ENCODE data around the gene CD59. TPM values are rescaled to one million over a fixed set of nuclear protein-coding genes. Genes with fewer than 3 reads are reported as not detected.
"Not testable (repeated sequence)": the region's sequence is repeated elsewhere in the genome, so short reads cannot be mapped to it uniquely, and the experiment has no call there.

CD59 gene
- total and polyA plus RNA-seq, 5 experiments from 2014 or later, result 36.2 to 66.8 (median 53.7) TPM

DNA sequence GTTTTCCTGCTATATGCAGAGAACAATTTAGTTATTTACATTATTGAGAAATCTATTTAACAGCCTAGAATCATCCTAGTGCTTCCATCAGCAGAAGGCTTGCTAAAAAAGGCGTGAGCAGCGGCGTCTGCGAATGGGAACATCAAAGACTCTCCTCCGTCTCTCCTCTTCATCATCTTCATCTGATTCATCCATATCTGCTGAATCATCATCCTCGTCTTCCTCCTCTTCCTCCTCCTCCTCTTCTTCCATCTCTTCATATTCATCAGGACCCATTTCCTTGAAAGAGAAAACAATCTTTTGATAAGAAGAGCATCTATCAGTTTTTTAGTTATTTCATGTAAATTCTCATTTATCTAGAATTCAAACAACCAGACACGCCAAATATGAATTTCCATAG, 5.6 kb upstream of the CD59 start:
- no peaks in the 10 kb centered on the region for H3K9me3 Mint-ChIP-seq
- no peak for DNase-seq
- ATAC-seq, result no peak
- peaks cover 0 to 3% (median 2%) of the 10 kb centered on the region in 4 donors for H3K4me1 Mint-ChIP-seq
- H3K36me3 Mint-ChIP-seq, result peaks cover 0 to 40% (median 1%) of the 10 kb centered on the region in 3 donors
- no peaks in the 10 kb centered on the region for H3K27me3 Mint-ChIP-seq
- H3K4me3 Mint-ChIP-seq, result no peak overlapping the region
- POLR2A ChIA-PET, result interaction anchor here (1.1 to 1.2 kb wide), 2 partner anchors 25 to 41 kb away, joined by 4 read pairs; partner anchors contain the start of gene C11orf91
- peak overlapping the region in 5 of 10 donors; percentile 4 to 86 (median 53) for H3K27ac Mint-ChIP-seq

- peak overlapping the region in 7 of 10 donors; percentile 17 to 93 (median 86) for H3K4me3 Mint-ChIP-seq
These were observed 1.2 kb upstream of the CD59 start for GRCh38 chr11:33737362-33737821.

GRCh38 chr11:33735271-33736147, 714 bp downstream of the CD59 start:
- peak in 7 of 10 donors; percentile 17 to 51 (median 31) for DNase-seq
- no peaks in the 10 kb centered on the region for H3K9me3 Mint-ChIP-seq
- POLR2A ChIA-PET, result interaction anchor here (1.2 to 2.3 kb wide), 4 partner anchors 27 to 371 kb away, joined by 3 to 15 read pairs (median 6); partner anchors contain the start of gene C11orf91
- H3K36me3 Mint-ChIP-seq, result peaks cover 0 to 5% (median 0%) of the 10 kb centered on the region in 3 donors
- peak; percentile 42 to 50 for ATAC-seq
- H3K4me1 Mint-ChIP-seq, result peaks cover 9 to 40% (median 30%) of the 10 kb centered on the region in 4 donors
- H3K4me3 Mint-ChIP-seq, result peak overlapping the region; percentile 85 to 95 (median 91)
- peak overlapping the region; percentile 70 to 93 (median 79) for H3K27ac Mint-ChIP-seq
- H3K27me3 Mint-ChIP-seq, result no peaks in the 10 kb centered on the region

More at GRCh38 chr11:33737362-33737821, 1.2 kb upstream of the CD59 start:
- ATAC-seq (no peak), DNase-seq (no peak)
- POLR2A ChIA-PET, result interaction anchor here (1.1 to 2.3 kb wide), 2 partner anchors 36 to 38 kb away, joined by 4 to 15 read pairs; partner anchors contain the start of gene C11orf91
- Mint-ChIP-seq H3K27me3 (no peaks in the 10 kb centered on the region), H3K9me3 (no peaks in the 10 kb centered on the region), H3K36me3 (peaks cover 0 to 9% (median 0%) of the 10 kb centered on the region in 3 donors), H3K4me1 (peaks cover 7 to 29% (median 24%) of the 10 kb centered on the region in 4 donors), H3K27ac (peak overlapping the region in 5 of 10 donors; percentile 40 to 83 (median 79))

GRCh38 chr11:33734441-33735270, 1.6 kb downstream of the CD59 start:
- ATAC-seq (no peak), DNase-seq (no peak)
- peak overlapping the region; percentile 85 to 95 (median 91) for H3K4me3 Mint-ChIP-seq
- no peaks in the 10 kb centered on the region for H3K9me3 Mint-ChIP-seq
- H3K4me1 Mint-ChIP-seq, result peaks cover 9 to 40% (median 30%) of the 10 kb centered on the region in 4 donors
- H3K36me3 Mint-ChIP-seq, result peaks cover 0 to 5% (median 0%) of the 10 kb centered on the region in 3 donors
- H3K27ac Mint-ChIP-seq, result peak overlapping the region; percentile 70 to 93 (median 79)
- POLR2A ChIA-PET, result interaction anchor here (1.4 to 2.1 kb wide), 3 partner anchors 26 to 40 kb away, joined by 3 to 7 read pairs (median 6); no protein-coding TSS in a partner anchor
- H3K27me3 Mint-ChIP-seq, result no peaks in the 10 kb centered on the region

DNA sequence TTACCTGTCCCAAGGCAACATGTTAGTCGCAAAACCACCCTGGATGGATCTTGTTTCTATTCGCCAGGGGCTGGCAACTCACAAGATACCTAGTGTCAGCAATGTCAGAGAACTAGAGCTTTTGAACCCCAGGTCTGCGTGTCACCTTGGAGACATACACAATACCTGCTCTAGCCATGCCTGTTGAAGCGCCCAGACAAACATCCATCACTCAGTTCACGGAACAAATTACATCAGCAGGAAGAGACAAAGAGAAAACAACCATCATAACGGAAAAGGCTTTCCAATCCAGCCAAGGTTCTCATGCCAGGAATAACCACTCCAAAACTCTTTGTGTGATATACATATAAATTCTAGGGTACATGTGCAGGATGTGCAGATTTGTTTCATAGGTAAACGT, 2.2 kb downstream of the CD59 start:
- DNase-seq (no peak), ATAC-seq (no peak)
- H3K27ac Mint-ChIP-seq, result no peak overlapping the region
- peak overlapping the region in 8 of 10 donors; percentile 5 to 94 (median 76) for H3K4me3 Mint-ChIP-seq
- no peaks in the 10 kb centered on the region for H3K27me3 Mint-ChIP-seq
- H3K9me3 Mint-ChIP-seq, result no peaks in the 10 kb centered on the region
- peaks cover 0 to 8% (median 0%) of the 10 kb centered on the region in 3 donors for H3K36me3 Mint-ChIP-seq
- POLR2A ChIA-PET, result interaction anchor here (2.1 kb wide), 1 partner anchor 32 kb away, joined by 7 read pairs; no protein-coding TSS in a partner anchor
- H3K4me1 Mint-ChIP-seq, result peaks cover 12 to 45% (median 32%) of the 10 kb centered on the region in 4 donors

DNA sequence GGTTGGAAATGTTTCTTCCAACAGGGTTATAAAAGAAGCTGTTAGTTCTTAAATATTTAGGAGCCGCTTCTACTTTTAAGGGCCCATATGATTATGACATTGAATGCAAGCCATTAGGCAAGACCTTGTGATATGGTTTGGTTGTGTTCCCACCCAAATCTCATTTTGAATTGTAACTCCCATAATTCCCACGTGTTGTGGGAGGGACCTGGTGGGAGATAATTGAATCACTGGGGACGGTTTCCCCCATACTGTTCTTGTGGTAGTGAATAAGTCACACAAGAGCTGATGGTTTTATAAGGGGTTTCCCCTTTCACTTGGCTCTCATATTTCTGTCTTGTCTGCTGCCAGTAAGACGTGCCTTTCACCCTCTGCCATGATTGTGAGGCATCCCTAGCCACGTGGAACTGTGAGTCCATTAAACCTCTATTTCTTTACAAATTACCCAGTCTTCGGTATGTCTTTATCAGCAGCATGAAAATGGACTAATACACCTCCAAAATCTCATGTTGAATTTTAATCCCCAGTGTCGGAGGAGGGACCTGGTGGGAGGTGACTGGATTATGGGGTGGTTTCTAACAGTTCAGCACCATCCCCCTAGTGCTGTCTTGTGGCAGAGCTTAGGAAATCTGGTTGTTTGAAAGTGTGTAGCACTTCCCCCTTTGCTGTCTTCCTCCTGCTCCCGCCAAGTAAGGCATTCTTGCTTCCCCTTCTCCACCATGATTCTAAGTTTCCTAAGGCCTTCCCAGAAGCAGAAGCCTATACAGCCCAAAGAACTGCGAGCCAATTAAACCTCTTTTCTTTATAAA, 4.3 kb downstream of the CD59 start:
- Mint-ChIP-seq H3K27me3 (no peaks in the 10 kb centered on the region), H3K4me3 (no peak overlapping the region), H3K36me3 (peaks cover 0 to 10% (median 0%) of the 10 kb centered on the region in 3 donors), H3K4me1 (peaks cover 12 to 44% (median 35%) of the 10 kb centered on the region in 4 donors), H3K27ac (peak overlapping the region in 2 of 10 donors; percentile 11 to 44), H3K9me3 (no peaks in the 10 kb centered on the region)
- POLR2A ChIA-PET, result no interaction called here
- ATAC-seq (no peak), DNase-seq (no peak)

GRCh38 chr11:33730716-33731115, 5.5 kb downstream of the CD59 start:
- Mint-ChIP-seq H3K27me3 (no peaks in the 10 kb centered on the region), H3K36me3 (peaks cover 0 to 10% (median 0%) of the 10 kb centered on the region in 3 donors), H3K4me1 (peaks cover 19 to 46% (median 35%) of the 10 kb centered on the region in 4 donors), H3K27ac (no peak overlapping the region), H3K9me3 (no peaks in the 10 kb centered on the region), H3K4me3 (no peak overlapping the region)
- DNase-seq, result no peak
- ATAC-seq, result no peak
- POLR2A ChIA-PET, result interaction anchor here (0.6 kb wide), 1 partner anchor 15 kb away, joined by 4 read pairs; no protein-coding TSS in a partner anchor

- H3K36me3 Mint-ChIP-seq, result peaks cover 0 to 10% (median 0%) of the 10 kb centered on the region in 3 donors
- POLR2A ChIA-PET, ATAC-seq, H3K4me3 Mint-ChIP-seq, H3K27me3 Mint-ChIP-seq, DNase-seq, H3K9me3 Mint-ChIP-seq: not testable (repeated sequence)
- peaks cover 25 to 45% (median 31%) of the 10 kb centered on the region in 4 donors for H3K4me1 Mint-ChIP-seq
- peak overlapping the region in 1 of 10 donors; percentile 75 for H3K27ac Mint-ChIP-seq
These were observed 7.1 kb downstream of the CD59 start for GRCh38 chr11:33729072-33729664.

DNA sequence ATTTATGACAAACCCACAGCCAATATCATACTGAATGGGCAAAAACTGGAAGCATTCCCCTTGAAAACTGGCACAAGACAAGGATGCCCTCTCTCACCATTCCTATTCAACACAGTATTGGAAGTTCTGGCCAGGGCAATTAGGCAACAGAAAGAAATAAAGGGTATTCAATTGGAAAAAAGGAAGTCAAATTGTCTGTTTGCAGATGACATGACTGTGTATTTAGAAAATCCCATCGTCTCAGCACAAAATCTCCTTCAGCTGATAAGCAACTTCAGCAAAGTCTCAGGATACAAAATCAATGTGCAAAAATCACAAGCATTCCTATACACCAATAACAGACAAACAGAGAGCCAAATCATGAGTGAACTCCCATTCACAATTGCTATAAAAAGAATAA, 8.7 kb downstream of the CD59 start:
- DNase-seq, ATAC-seq, H3K4me3 Mint-ChIP-seq, H3K27me3 Mint-ChIP-seq, H3K9me3 Mint-ChIP-seq, H3K36me3 Mint-ChIP-seq, POLR2A ChIA-PET: not testable (repeated sequence)
- Mint-ChIP-seq H3K4me1 (peaks cover 20 to 41% (median 32%) of the 10 kb centered on the region in 4 donors), H3K27ac (peak overlapping the region in 1 of 10 donors; percentile 22)

GRCh38 chr11:33725496-33725895, 10.7 kb downstream of the CD59 start:
- H3K36me3 Mint-ChIP-seq, result peaks cover 0 to 17% (median 0%) of the 10 kb centered on the region in 3 donors
- H3K4me1 Mint-ChIP-seq, result peaks cover 14 to 35% (median 25%) of the 10 kb centered on the region in 4 donors
- no peak for DNase-seq
- H3K4me3 Mint-ChIP-seq, result no peak overlapping the region
- no peaks in the 10 kb centered on the region for H3K9me3 Mint-ChIP-seq
- H3K27me3 Mint-ChIP-seq, result no peaks in the 10 kb centered on the region
- H3K27ac Mint-ChIP-seq, result no peak overlapping the region
- POLR2A ChIA-PET, result no interaction called here
- ATAC-seq, result no peak

DNA sequence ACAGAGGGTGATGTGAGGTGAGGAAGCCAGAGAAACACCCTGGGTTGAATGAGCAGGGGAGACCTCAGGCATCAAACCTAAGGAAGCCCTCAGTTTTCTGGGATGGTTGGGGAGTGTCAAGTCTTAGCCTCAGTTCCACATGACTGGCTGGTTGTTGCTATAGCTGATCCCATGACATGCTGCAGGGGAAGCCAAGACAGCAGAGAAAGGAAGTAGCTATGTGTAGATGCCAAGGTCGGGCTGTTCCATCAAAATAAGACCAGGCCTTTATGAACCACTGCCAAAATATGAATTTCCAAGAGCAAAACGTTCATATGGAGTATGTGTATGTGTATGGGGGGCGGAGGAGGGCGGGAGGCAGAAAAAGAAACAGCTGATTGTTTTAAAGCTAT, 11.6 kb downstream of the CD59 start:
- DNase-seq (no peak), ATAC-seq (no peak)
- Mint-ChIP-seq H3K4me1 (peaks cover 14 to 35% (median 25%) of the 10 kb centered on the region in 4 donors), H3K27me3 (no peaks in the 10 kb centered on the region), H3K36me3 (peaks cover 0 to 25% (median 5%) of the 10 kb centered on the region in 3 donors), H3K27ac (peak overlapping the region in 2 of 10 donors; percentile 31 to 61), H3K4me3 (no peak overlapping the region), H3K9me3 (no peaks in the 10 kb centered on the region)
- POLR2A ChIA-PET, result interaction anchor here (0.5 kb wide), 1 partner anchor 418 kb away, joined by 4 read pairs; no protein-coding TSS in a partner anchor
